ENCODE results near the gene PSMG3. TPM values are rescaled to one million over a fixed set of nuclear protein-coding genes. Genes with fewer than 3 reads are reported as not detected.

The PSMG3 gene
- total RNA-seq, 1 experiment from 2014 or later, result 59.4 TPM

DNA sequence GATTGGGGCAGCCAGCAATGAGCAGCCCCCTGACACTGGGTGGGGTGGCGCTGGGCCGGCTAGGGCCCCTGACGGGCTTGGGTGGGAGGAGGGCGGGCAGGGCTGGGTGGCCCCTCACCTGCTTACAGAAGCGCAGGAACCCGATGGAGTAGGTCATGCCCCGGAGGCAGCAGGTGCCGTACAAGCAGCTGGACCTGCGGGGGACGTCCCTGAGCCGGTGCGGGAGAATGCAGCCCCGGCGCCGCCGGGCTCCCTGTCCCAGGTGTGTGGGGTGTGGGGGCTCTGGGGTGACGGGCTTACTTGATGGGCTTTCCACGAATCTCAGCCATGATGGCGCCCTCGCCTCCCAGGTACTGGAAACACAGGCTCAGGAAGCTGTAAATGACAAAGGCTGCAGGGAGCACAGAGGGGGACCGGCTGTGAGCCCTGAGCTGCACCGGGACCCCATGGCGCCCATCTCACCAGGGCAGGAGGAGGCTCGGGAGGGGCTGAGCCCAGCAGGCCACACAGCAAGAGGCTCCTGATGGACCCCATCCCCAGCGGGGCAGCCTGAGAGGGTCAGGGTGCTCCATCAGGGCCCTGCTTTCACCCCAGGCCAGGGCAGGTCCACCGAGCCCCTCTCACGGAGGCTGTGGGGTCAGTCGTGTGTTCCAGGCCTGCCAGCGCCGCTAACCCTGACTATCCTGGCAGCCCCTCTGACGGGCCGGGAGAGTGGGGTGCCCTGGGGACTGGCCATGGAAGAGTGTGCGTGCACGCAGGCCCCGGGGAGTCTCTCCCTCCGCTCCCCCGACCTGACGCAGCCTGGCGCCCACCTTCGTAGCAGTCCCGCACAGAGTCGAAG, 19.6 kb downstream of the PSMG3 start:
- in situ Hi-C loops (cut with HindIII; ENCODE audit: low pct_unique_long_range_greater_than_20kb, low sequenced_read_pairs) (no loop called here), intact Hi-C loops (cut with micrococcal nuclease; ENCODE audit: unreplicated experiment) (no loop called here)
- Histone ChIP-seq H3K36me3 (ENCODE audit: control insufficient read depth, insufficient read depth, low read length) (no peaks in the 10 kb centered on the region), H3K9me3 (ENCODE audit: control insufficient read depth, insufficient read depth, low read depth, low read length) (no peaks in the 10 kb centered on the region), H3K27me3 (ENCODE audit: control insufficient read depth, insufficient read depth, low read length) (no peaks in the 10 kb centered on the region), H3K27ac (ENCODE audit: low read length) (no peak overlapping the region), H3K4me3 (ENCODE audit: low read depth in 2 of 2, low read length in 2 of 2) (no peak overlapping the region), H3K4me1 (ENCODE audit: control insufficient read depth, insufficient read depth, low read length) (peaks cover 25% of the 10 kb centered on the region)
- ChIA-PET CTCF (no interaction called here), POLR2A (no interaction called here)
- no peak for TF ChIP-seq SIN3A (IDR thresholded peaks at IDR 0.05; ENCODE audit: borderline replicate concordance, insufficient read depth, low read depth, low read length)
- TF ChIP-seq, protein P1, sequence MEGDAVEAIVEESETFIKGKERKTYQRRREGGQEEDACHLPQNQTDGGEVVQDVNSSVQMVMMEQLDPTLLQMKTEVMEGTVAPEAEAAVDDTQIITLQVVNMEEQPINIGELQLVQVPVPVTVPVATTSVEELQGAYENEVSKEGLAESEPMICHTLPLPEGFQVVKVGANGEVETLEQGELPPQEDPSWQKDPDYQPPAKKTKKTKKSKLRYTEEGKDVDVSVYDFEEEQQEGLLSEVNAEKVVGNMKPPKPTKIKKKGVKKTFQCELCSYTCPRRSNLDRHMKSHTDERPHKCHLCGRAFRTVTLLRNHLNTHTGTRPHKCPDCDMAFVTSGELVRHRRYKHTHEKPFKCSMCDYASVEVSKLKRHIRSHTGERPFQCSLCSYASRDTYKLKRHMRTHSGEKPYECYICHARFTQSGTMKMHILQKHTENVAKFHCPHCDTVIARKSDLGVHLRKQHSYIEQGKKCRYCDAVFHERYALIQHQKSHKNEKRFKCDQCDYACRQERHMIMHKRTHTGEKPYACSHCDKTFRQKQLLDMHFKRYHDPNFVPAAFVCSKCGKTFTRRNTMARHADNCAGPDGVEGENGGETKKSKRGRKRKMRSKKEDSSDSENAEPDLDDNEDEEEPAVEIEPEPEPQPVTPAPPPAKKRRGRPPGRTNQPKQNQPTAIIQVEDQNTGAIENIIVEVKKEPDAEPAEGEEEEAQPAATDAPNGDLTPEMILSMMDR (IDR thresholded peaks at IDR 0.05), result peak; percentile 15; the same call in 1 of the 2 replicates
- DNase-seq (ENCODE audit: low read depth, low spot score), result no peak
- no TSS peak for BruUV-seq (replicated peaks)
- ATAC-seq, result no peak

DNA sequence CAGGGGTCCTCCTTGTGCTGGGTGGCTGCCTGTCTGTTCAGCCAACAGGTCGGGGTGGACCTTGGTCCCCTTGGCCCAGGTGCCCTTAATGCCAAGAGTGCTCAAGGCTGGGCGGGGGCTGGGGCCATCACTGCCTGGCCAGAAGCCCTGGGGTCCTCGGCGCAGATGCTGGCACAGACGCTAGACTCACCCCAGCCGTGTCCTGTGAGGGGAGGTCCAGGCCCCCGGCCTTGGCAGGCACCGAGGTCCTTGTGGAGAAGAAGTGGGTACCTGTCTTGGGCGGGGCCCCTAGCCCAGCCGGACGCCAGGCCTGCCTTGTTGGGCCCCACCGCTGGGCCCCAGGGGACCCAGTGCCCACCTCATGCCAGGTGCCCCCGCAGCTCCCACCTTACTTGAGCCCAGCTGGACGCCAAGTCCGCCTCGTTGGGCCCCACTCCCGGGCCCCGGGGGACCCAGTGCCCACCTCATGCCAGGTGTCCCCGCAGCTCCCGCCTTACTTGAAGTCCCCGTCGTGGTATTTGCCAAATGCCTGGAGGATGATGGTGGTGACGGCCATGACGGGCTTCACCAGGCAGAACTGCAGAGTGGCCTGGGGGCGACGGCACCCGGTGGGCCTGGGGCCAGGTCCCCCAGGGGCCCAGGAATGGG, 20.4 kb downstream of the PSMG3 start:
- TF ChIP-seq, protein P1 (IDR thresholded peaks at IDR 0.05), result no peak
- TF ChIP-seq POLR2AphosphoS5 (IDR thresholded peaks at IDR 0.05; ENCODE audit: low read depth, low read length), result no peak
- no peak for TF ChIP-seq TCF7L2 (IDR thresholded peaks at IDR 0.05; ENCODE audit: low read depth, low read length)
- no peak overlapping the region for H3K27ac ChIP-seq (ENCODE audit: low read length)
- no TSS peak for BruUV-seq (replicated peaks)
- DNase-seq (ENCODE audit: low read depth, low spot score) (no peak), ATAC-seq (no peak)
- H3K36me3 ChIP-seq (ENCODE audit: control insufficient read depth, insufficient read depth, low read length), result no peaks in the 10 kb centered on the region
- no peaks in the 10 kb centered on the region for H3K27me3 ChIP-seq (ENCODE audit: control insufficient read depth, insufficient read depth, low read length)
- no peaks in the 10 kb centered on the region for H3K9me3 ChIP-seq (ENCODE audit: control insufficient read depth, insufficient read depth, low read depth, low read length)
- ChIA-PET POLR2A (no interaction called here), CTCF (no interaction called here)
- intact Hi-C loops (cut with micrococcal nuclease; ENCODE audit: unreplicated experiment) (no loop called here), in situ Hi-C loops (cut with HindIII; ENCODE audit: low pct_unique_long_range_greater_than_20kb, low sequenced_read_pairs) (no loop called here)
- H3K4me3 ChIP-seq (ENCODE audit: low read depth in 2 of 2, low read length in 2 of 2), result no peak overlapping the region
- peaks cover 25% of the 10 kb centered on the region for H3K4me1 ChIP-seq (ENCODE audit: control insufficient read depth, insufficient read depth, low read length)

DNA sequence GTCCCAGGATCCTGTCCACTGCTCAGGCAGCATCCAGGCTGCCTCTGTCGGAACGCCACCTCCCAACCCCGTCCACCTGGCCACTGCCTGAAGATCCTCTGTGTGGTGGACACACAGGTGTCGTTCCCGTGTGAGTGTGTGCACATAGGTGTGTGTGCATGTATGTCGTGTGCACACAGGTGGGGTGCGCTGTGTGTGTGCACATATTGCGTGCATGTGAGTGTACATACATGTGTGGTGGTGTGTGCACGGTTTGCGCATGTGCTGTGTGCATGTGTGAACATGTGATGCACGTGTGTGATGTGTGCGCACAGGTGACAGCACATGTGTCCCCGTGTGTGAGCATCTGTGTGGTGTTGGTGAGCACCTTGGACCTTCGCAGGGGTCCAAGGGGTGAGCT, 20.9 kb downstream of the PSMG3 start:
- H3K36me3 ChIP-seq (ENCODE audit: control insufficient read depth, insufficient read depth, low read length), result no peaks in the 10 kb centered on the region
- TF ChIP-seq, protein P2, sequence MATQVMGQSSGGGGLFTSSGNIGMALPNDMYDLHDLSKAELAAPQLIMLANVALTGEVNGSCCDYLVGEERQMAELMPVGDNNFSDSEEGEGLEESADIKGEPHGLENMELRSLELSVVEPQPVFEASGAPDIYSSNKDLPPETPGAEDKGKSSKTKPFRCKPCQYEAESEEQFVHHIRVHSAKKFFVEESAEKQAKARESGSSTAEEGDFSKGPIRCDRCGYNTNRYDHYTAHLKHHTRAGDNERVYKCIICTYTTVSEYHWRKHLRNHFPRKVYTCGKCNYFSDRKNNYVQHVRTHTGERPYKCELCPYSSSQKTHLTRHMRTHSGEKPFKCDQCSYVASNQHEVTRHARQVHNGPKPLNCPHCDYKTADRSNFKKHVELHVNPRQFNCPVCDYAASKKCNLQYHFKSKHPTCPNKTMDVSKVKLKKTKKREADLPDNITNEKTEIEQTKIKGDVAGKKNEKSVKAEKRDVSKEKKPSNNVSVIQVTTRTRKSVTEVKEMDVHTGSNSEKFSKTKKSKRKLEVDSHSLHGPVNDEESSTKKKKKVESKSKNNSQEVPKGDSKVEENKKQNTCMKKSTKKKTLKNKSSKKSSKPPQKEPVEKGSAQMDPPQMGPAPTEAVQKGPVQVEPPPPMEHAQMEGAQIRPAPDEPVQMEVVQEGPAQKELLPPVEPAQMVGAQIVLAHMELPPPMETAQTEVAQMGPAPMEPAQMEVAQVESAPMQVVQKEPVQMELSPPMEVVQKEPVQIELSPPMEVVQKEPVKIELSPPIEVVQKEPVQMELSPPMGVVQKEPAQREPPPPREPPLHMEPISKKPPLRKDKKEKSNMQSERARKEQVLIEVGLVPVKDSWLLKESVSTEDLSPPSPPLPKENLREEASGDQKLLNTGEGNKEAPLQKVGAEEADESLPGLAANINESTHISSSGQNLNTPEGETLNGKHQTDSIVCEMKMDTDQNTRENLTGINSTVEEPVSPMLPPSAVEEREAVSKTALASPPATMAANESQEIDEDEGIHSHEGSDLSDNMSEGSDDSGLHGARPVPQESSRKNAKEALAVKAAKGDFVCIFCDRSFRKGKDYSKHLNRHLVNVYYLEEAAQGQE (IDR thresholded peaks at IDR 0.05; ENCODE audit: insufficient read depth in 1 of 2, low read depth in 2 of 2, low read length in 1 of 2), result no peak
- TF ChIP-seq SIN3A (IDR thresholded peaks at IDR 0.05; ENCODE audit: borderline replicate concordance, insufficient read depth, low read depth, low read length), result no peak
- no peak for TF ChIP-seq TCF7L2 (IDR thresholded peaks at IDR 0.05; ENCODE audit: low read depth, low read length)
- no peak for TF ChIP-seq POLR2AphosphoS5 (IDR thresholded peaks at IDR 0.05; ENCODE audit: low read depth, low read length)
- TF ChIP-seq, protein P1 (IDR thresholded peaks at IDR 0.05), result no peak
- no peaks in the 10 kb centered on the region for H3K9me3 ChIP-seq (ENCODE audit: control insufficient read depth, insufficient read depth, low read depth, low read length)
- H3K27ac ChIP-seq (ENCODE audit: low read length), result no peak overlapping the region
- no peaks in the 10 kb centered on the region for H3K27me3 ChIP-seq (ENCODE audit: control insufficient read depth, insufficient read depth, low read length)
- BruUV-seq (replicated peaks), result no TSS peak
- in situ Hi-C loops (cut with HindIII; ENCODE audit: low pct_unique_long_range_greater_than_20kb, low sequenced_read_pairs) (no loop called here), intact Hi-C loops (cut with micrococcal nuclease; ENCODE audit: unreplicated experiment) (no loop called here)
- H3K4me3 ChIP-seq (ENCODE audit: low read depth in 2 of 2, low read length in 2 of 2), result no peak overlapping the region
- ATAC-seq, result no peak
- peaks cover 26% of the 10 kb centered on the region for H3K4me1 ChIP-seq (ENCODE audit: control insufficient read depth, insufficient read depth, low read length)
- ChIA-PET POLR2A (interaction anchor here (1.5 kb wide), 1 partner anchor 12 kb away, joined by 5 read pairs; no protein-coding TSS in a partner anchor), CTCF (interaction anchor here (1.0 kb wide), 1 partner anchor 33 kb away, joined by 7 read pairs; no protein-coding TSS in a partner anchor)
- no peak for DNase-seq (ENCODE audit: low read depth, low spot score)

Data from Panc1 (cell line).